Measurements from ENCODE around the gene BGN. TPM values are rescaled to one million over a fixed set of nuclear protein-coding genes. Genes with fewer than 3 reads are reported as not detected.

BGN gene
- total RNA-seq, 2 experiments from 2014 or later: not detected

GRCh38 chrX:153475751-153476281, 19.0 kb upstream of the BGN start:
- Mint-ChIP-seq H3K27me3 (ENCODE audit: low read depth) (no peaks in the 10 kb centered on the region), H3K36me3 (ENCODE audit: low read depth) (no peaks in the 10 kb centered on the region), H3K4me3 (no peak overlapping the region), H3K4me1 (ENCODE audit: low read depth) (peaks cover 6% of the 10 kb centered on the region), H3K9me3 (no peaks in the 10 kb centered on the region), H3K27ac (no peak overlapping the region)
- no peak for DNase-seq
- CTCF ChIA-PET: interaction anchor here (6.5 kb wide), 1 partner anchor 31 kb away, joined by 61 read pairs; no protein-coding TSS in a partner anchor
- intact Hi-C loops (cut with micrococcal nuclease): no loop called here

- CTCF ChIA-PET: no interaction called here
- H3K27ac Mint-ChIP-seq: no peak overlapping the region
- H3K9me3 Mint-ChIP-seq: no peaks in the 10 kb centered on the region
- H3K4me3 Mint-ChIP-seq: no peak overlapping the region
- no peak for DNase-seq
- peaks cover 3% of the 10 kb centered on the region for H3K4me1 Mint-ChIP-seq (ENCODE audit: low read depth)
- intact Hi-C loops (cut with micrococcal nuclease): no loop called here
- no peaks in the 10 kb centered on the region for H3K27me3 Mint-ChIP-seq (ENCODE audit: low read depth)
- H3K36me3 Mint-ChIP-seq (ENCODE audit: low read depth): no peaks in the 10 kb centered on the region
Measured at GRCh38 chrX:153476666-153477363, 18.0 kb upstream of the BGN start.

GRCh38 chrX:153477364-153477857, 17.4 kb upstream of the BGN start:
- intact Hi-C loops (cut with micrococcal nuclease): no loop called here
- H3K36me3 Mint-ChIP-seq (ENCODE audit: low read depth): no peaks in the 10 kb centered on the region
- CTCF ChIA-PET: no interaction called here
- no peak overlapping the region for H3K27ac Mint-ChIP-seq
- H3K27me3 Mint-ChIP-seq (ENCODE audit: low read depth): no peaks in the 10 kb centered on the region
- no peaks in the 10 kb centered on the region for H3K9me3 Mint-ChIP-seq
- no peak for DNase-seq
- peaks cover 3% of the 10 kb centered on the region for H3K4me1 Mint-ChIP-seq (ENCODE audit: low read depth)
- H3K4me3 Mint-ChIP-seq: no peak overlapping the region

GRCh38 chrX:153477901-153478300, 16.9 kb upstream of the BGN start:
- Mint-ChIP-seq H3K27me3 (ENCODE audit: low read depth) (no peaks in the 10 kb centered on the region), H3K4me3 (no peak overlapping the region), H3K27ac (no peak overlapping the region), H3K4me1 (ENCODE audit: low read depth) (peaks cover 3% of the 10 kb centered on the region), H3K36me3 (ENCODE audit: low read depth) (no peaks in the 10 kb centered on the region), H3K9me3 (no peaks in the 10 kb centered on the region)
- intact Hi-C loops (cut with micrococcal nuclease): no loop called here
- no peak for DNase-seq
- CTCF ChIA-PET: no interaction called here

GRCh38 chrX:153478746-153479145, 16.0 kb upstream of the BGN start:
- intact Hi-C loops (cut with micrococcal nuclease): no loop called here

GRCh38 chrX:153481043-153481442, 13.7 kb upstream of the BGN start:
- DNase-seq: no peak
- no peak overlapping the region for H3K4me3 Mint-ChIP-seq
- no peaks in the 10 kb centered on the region for H3K36me3 Mint-ChIP-seq (ENCODE audit: low read depth)
- CTCF ChIA-PET: no interaction called here
- no peaks in the 10 kb centered on the region for H3K9me3 Mint-ChIP-seq
- intact Hi-C loops (cut with micrococcal nuclease): no loop called here
- H3K4me1 Mint-ChIP-seq (ENCODE audit: low read depth): no peaks in the 10 kb centered on the region
- no peaks in the 10 kb centered on the region for H3K27me3 Mint-ChIP-seq (ENCODE audit: low read depth)
- H3K27ac Mint-ChIP-seq: no peak overlapping the region

More at GRCh38 chrX:153478746-153479145, 16.0 kb upstream of the BGN start:
- no peak overlapping the region for H3K4me3 Mint-ChIP-seq
- H3K36me3 Mint-ChIP-seq (ENCODE audit: low read depth): no peaks in the 10 kb centered on the region
- no peaks in the 10 kb centered on the region for H3K9me3 Mint-ChIP-seq
- no peaks in the 10 kb centered on the region for H3K27me3 Mint-ChIP-seq (ENCODE audit: low read depth)
- H3K27ac Mint-ChIP-seq: no peak overlapping the region
- CTCF ChIA-PET: no interaction called here
- H3K4me1 Mint-ChIP-seq (ENCODE audit: low read depth): peaks cover 3% of the 10 kb centered on the region
- no peak for DNase-seq

GRCh38 chrX:153482376-153483015, 12.3 kb upstream of the BGN start:
- no peak overlapping the region for H3K27ac Mint-ChIP-seq
- CTCF ChIA-PET: no interaction called here
- H3K36me3 Mint-ChIP-seq (ENCODE audit: low read depth): no peaks in the 10 kb centered on the region

GRCh38 chrX:153485396-153486080, 9.2 kb upstream of the BGN start:
- H3K4me3 Mint-ChIP-seq: no peak overlapping the region
- no peaks in the 10 kb centered on the region for H3K27me3 Mint-ChIP-seq (ENCODE audit: low read depth)
- DNase-seq: no peak
- CTCF ChIA-PET: no interaction called here
- intact Hi-C loops (cut with micrococcal nuclease): no loop called here
- H3K27ac Mint-ChIP-seq: no peak overlapping the region
- no peaks in the 10 kb centered on the region for H3K4me1 Mint-ChIP-seq (ENCODE audit: low read depth)
- no peaks in the 10 kb centered on the region for H3K9me3 Mint-ChIP-seq
- H3K36me3 Mint-ChIP-seq (ENCODE audit: low read depth): no peaks in the 10 kb centered on the region

More at GRCh38 chrX:153482376-153483015, 12.3 kb upstream of the BGN start:
- H3K27me3 Mint-ChIP-seq (ENCODE audit: low read depth): no peaks in the 10 kb centered on the region
- intact Hi-C loops (cut with micrococcal nuclease): no loop called here
- no peak for DNase-seq
- H3K9me3 Mint-ChIP-seq: no peaks in the 10 kb centered on the region
- no peak overlapping the region for H3K4me3 Mint-ChIP-seq
- no peaks in the 10 kb centered on the region for H3K4me1 Mint-ChIP-seq (ENCODE audit: low read depth)

GRCh38 chrX:153486171-153486570, 8.6 kb upstream of the BGN start:
- Mint-ChIP-seq H3K27me3 (ENCODE audit: low read depth) (no peaks in the 10 kb centered on the region), H3K4me1 (ENCODE audit: low read depth) (no peaks in the 10 kb centered on the region), H3K4me3 (no peak overlapping the region), H3K36me3 (ENCODE audit: low read depth) (no peaks in the 10 kb centered on the region), H3K27ac (no peak overlapping the region), H3K9me3 (no peaks in the 10 kb centered on the region)
- DNase-seq: no peak
- intact Hi-C loops (cut with micrococcal nuclease): no loop called here
- CTCF ChIA-PET: no interaction called here

GRCh38 chrX:153487590-153488071, 7.1 kb upstream of the BGN start:
- Mint-ChIP-seq H3K27me3 (ENCODE audit: low read depth) (no peaks in the 10 kb centered on the region), H3K36me3 (ENCODE audit: low read depth) (no peaks in the 10 kb centered on the region), H3K4me1 (ENCODE audit: low read depth) (no peaks in the 10 kb centered on the region), H3K9me3 (no peaks in the 10 kb centered on the region), H3K4me3 (no peak overlapping the region), H3K27ac (no peak overlapping the region)
- DNase-seq: no peak
- CTCF ChIA-PET: interaction anchor here (1.7 kb wide), 1 partner anchor 20 kb away, joined by 4 read pairs; no protein-coding TSS in a partner anchor
- intact Hi-C loops (cut with micrococcal nuclease): no loop called here

- intact Hi-C loops (cut with micrococcal nuclease): no loop called here
- Mint-ChIP-seq H3K4me1 (ENCODE audit: low read depth) (no peaks in the 10 kb centered on the region), H3K27ac (no peak overlapping the region), H3K36me3 (ENCODE audit: low read depth) (no peaks in the 10 kb centered on the region), H3K27me3 (ENCODE audit: low read depth) (no peaks in the 10 kb centered on the region), H3K4me3 (no peak overlapping the region), H3K9me3 (no peaks in the 10 kb centered on the region)
- no peak for DNase-seq
- CTCF ChIA-PET: interaction anchor here (1.7 kb wide), 1 partner anchor 19 kb away, joined by 4 read pairs; no protein-coding TSS in a partner anchor
Measured at GRCh38 chrX:153488231-153488914, 6.4 kb upstream of the BGN start.
